Body of pancreas (tissue), 4 donors: ENCODE results near the gene ARFGEF2. TPM values are rescaled to one million over a fixed set of nuclear protein-coding genes. Genes with fewer than 3 reads are reported as not detected.
"Not testable (repeated sequence)": the region's sequence is repeated elsewhere in the genome, so short reads cannot be mapped to it uniquely, and the experiment has no call there.

ENCODE experiments used
- ATAC-seq: fragments of 150-250 bp; one replicate; pipeline ENCODE4 v1.9.1; 2016
- DNase-seq, 4 donors: peaks; one replicate each; pipeline ENCODE4 v3.0.0-alpha.2; 2019
- H3K27ac ChIP-seq, 4 donors: fragments of 200-600 bp; sonication (generic); 1 replicate in 3 of 4; 2 replicates in 1 of 4; pipeline versions ENCODE4 v1.5.1 to v1.6.1; 2016 to 2019; ENCODE audit warnings: mild to moderate bottlenecking in 1 of 4, mixed read lengths in 1 of 4, moderate library complexity in 1 of 4
- H3K27me3 ChIP-seq, 2 donors: fragments of 200-600 bp; sonication (generic); one replicate each; pipeline ENCODE4 v1.6.0; 2016; ENCODE audit warnings: mild to moderate bottlenecking in 1 of 2
- H3K36me3 ChIP-seq, 2 donors: fragments of 200-600 bp; sonication (generic); replicated peaks in 1 of 2; 2 replicates each; pipeline ENCODE4 v1.5.1; 2016; ENCODE audit warnings: low read depth in 2 of 2; ENCODE audit not compliant: insufficient read depth in 1 of 2
- H3K4me1 ChIP-seq: fragments of 200-600 bp; sonication (generic); one replicate; pipeline ENCODE4 v1.6.0; 2016
- H3K4me3 ChIP-seq, 2 donors: fragments of 200-600 bp; sonication (generic); 1 replicate in 1 of 2; 2 replicates in 1 of 2; pipeline ENCODE4 v1.5.1; 2016 to 2019
- H3K9me3 ChIP-seq, 3 donors: fragments of 200-600 bp; sonication (generic); 1 replicate in 2 of 3; 2 replicates in 1 of 3; pipeline ENCODE4 v1.5.1; 2016
- CTCF ChIP-seq, 7 experiments: fragments of 450-650 bp in 4 of 7; fragments of 200-600 bp in 3 of 7; sonication (generic) in 3 of 7; IDR thresholded peaks; one replicate each; pipeline ENCODE4 v1.5.1; 2016 to 2019; ENCODE audit warnings: antibody characterized with exemption in 7 of 7
- POLR2A ChIP-seq, 3 donors: fragments of 450-650 bp; IDR thresholded peaks; one replicate each; pipeline ENCODE4 v1.6.1; 2016; ENCODE audit warnings: antibody characterized with exemption in 3 of 3, mild to moderate bottlenecking in 2 of 3
- WGBS, 2 donors: methylation state at CpG; one replicate each; pipeline ENCODE4 v1.1.5; 2017; 5-methylcytosine and 5-hydroxymethylcytosine counted together
- intact Hi-C: fragments of 100-400 bp; cut with DNase I; formaldehyde crosslinking; loops from one replicate; pipeline ENCODE4 v1.15.1; 2023
- total RNA-seq, 2 donors: library from RNA; depleted of rRNA; stranded (reverse); fragments of >200 nt; gene quantifications; one replicate each; pipeline ENCODE4 v1.1.0, GENCODE V29; 2016

The ARFGEF2 gene
- total RNA-seq, 2 donors from 2014 or later = 17.5 to 26.5 TPM

GRCh38 chr20:48972816-48973215, 51.3 kb downstream of the ARFGEF2 start:
- Histone ChIP-seq H3K9me3 (no peaks in the 10 kb centered on the region), H3K4me3 (no peak overlapping the region), H3K36me3 (peaks cover 0 to 54% of the 10 kb centered on the region in 2 donors), H3K27me3 (no peaks in the 10 kb centered on the region), H3K27ac (no peak overlapping the region), H3K4me1 (no peaks in the 10 kb centered on the region)
- WGBS, 2 donors = 46 to 53% methylated on average over 3 of the region's 3 CpGs
- TF ChIP-seq CTCF (IDR thresholded peaks at IDR 0.05) (no peak), POLR2A (IDR thresholded peaks at IDR 0.05) (no peak)
- ATAC-seq (no peak), DNase-seq (no peak)
- intact Hi-C loops = no loop called here

GRCh38 chr20:48975955-48976354, 54.4 kb downstream of the ARFGEF2 start:
- H3K27me3 ChIP-seq = no peaks in the 10 kb centered on the region
- no peaks in the 10 kb centered on the region for H3K4me1 ChIP-seq
- H3K36me3 ChIP-seq = peaks cover 0 to 32% of the 10 kb centered on the region in 2 donors
- 90 to 93% methylated on average over 9 of the region's 9 CpGs for WGBS, 2 donors
- intact Hi-C loops = no loop called here
- no peak for ATAC-seq
- TF ChIP-seq POLR2A (IDR thresholded peaks at IDR 0.05) (no peak), CTCF (IDR thresholded peaks at IDR 0.05) (no peak)
- H3K4me3 ChIP-seq = no peak overlapping the region
- H3K9me3 ChIP-seq = no peaks in the 10 kb centered on the region
- DNase-seq = no peak
- no peak overlapping the region for H3K27ac ChIP-seq

GRCh38 chr20:48979980-48980379, 58.5 kb downstream of the ARFGEF2 start:
- H3K4me3 ChIP-seq, H3K9me3 ChIP-seq, H3K27ac ChIP-seq, DNase-seq, H3K27me3 ChIP-seq, intact Hi-C loops, ATAC-seq: not testable (repeated sequence)
- peaks cover 28% of the 10 kb centered on the region for H3K4me1 ChIP-seq
- WGBS, 2 donors = 92 to 100% methylated on average over 2 of the region's 2 CpGs
- H3K36me3 ChIP-seq = peaks cover 0 to 15% of the 10 kb centered on the region in 2 donors

GRCh38 chr20:48983423-48984400, 62.2 kb downstream of the ARFGEF2 start:
- 48 to 49% methylated on average over 5 of the region's 5 CpGs for WGBS, 2 donors
- Histone ChIP-seq H3K9me3 (peaks cover 0 to 5% (median 0%) of the 10 kb centered on the region in 3 donors), H3K4me1 (peaks cover 51% of the 10 kb centered on the region), H3K27me3 (no peaks in the 10 kb centered on the region), H3K36me3 (no peaks in the 10 kb centered on the region), H3K27ac (peak overlapping the region; percentile 83 to 86 (median 84)), H3K4me3 (no peak overlapping the region)
- intact Hi-C loops = no loop called here
- DNase-seq (peak; percentile 74 to 88 (median 81)), ATAC-seq (peak; percentile 92)
- no peak for TF ChIP-seq POLR2A (IDR thresholded peaks at IDR 0.05)
- peak in 1 of 7 experiments; percentile 8 for TF ChIP-seq CTCF (IDR thresholded peaks at IDR 0.05)

- no peak overlapping the region for H3K4me3 ChIP-seq
Observed at GRCh38 chr20:48984575-48985219, 63.2 kb downstream of the ARFGEF2 start.

More at GRCh38 chr20:48984575-48985219, 63.2 kb downstream of the ARFGEF2 start:
- DNase-seq (peak; percentile 76 to 81 (median 78)), ATAC-seq (peak; percentile 76)
- peaks cover 5% of the 10 kb centered on the region in 2 donors for H3K36me3 ChIP-seq
- WGBS, 2 donors = 36 to 37% methylated on average over 6 to 10 of the region's 10 CpGs
- peaks cover 51% of the 10 kb centered on the region for H3K4me1 ChIP-seq
- H3K9me3 ChIP-seq = peaks cover 0 to 5% (median 0%) of the 10 kb centered on the region in 3 donors
- H3K27me3 ChIP-seq = no peaks in the 10 kb centered on the region
- intact Hi-C loops = no loop called here
- peak overlapping the region; percentile 83 to 86 (median 84) for H3K27ac ChIP-seq
- TF ChIP-seq POLR2A (IDR thresholded peaks at IDR 0.05) = no peak
- TF ChIP-seq CTCF (IDR thresholded peaks at IDR 0.05) = peak in 2 of 7 experiments; percentile 8 to 11
